Activated T-cell treated with anti-CD3 and anti-CD28 coated beads, Interleukin-2, amount 50 U/mL, for 1 hour (primary cell): Measurements from ENCODE around the gene PRIMPOL.
"Not testable (repeated sequence)": the region's sequence is repeated elsewhere in the genome, so short reads cannot be mapped to it uniquely, and the experiment has no call there.

Experiments used
- DNase-seq: peaks from one replicate; pipeline ENCODE4 v3.0.0-alpha.2; 2020

Gene PRIMPOL

DNA sequence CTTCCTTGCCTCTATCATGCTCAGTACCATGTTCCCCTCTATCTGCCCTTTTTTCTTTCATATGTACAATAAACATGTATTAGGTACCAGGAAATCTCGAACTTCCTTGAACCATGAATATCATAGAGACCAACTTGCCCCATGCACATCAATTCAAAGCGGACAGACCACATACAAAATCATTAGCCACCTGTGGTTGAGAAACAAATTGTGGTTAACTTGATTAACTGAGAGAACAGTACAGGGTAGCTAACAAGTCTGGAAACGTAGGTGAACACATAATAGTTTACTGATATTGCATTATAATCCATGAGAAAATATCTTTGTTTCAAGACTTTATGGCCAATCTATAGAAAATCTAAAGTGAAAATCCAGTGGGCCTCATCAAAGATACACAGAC, 8.5 kb upstream of the PRIMPOL start:
- DNase-seq: no peak

DNA sequence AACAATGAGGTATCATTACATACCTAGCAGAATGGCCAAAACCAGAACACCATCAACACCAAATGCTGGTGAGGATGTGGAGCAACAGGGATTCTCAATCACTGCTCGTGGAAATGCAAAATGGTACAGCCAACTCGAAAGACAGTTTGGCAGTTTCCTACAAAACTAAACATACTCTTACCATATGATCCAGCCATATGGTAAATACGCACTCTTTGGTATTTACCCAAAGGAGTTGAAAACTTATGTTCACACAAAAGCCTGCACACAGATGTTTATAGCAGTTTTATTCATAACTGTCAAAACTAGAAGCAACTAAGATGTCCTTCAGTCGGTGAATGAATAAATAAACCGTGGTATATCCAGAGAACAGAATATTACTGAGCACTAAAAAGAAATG, 8.1 kb upstream of the PRIMPOL start:
- DNase-seq: no peak

DNA sequence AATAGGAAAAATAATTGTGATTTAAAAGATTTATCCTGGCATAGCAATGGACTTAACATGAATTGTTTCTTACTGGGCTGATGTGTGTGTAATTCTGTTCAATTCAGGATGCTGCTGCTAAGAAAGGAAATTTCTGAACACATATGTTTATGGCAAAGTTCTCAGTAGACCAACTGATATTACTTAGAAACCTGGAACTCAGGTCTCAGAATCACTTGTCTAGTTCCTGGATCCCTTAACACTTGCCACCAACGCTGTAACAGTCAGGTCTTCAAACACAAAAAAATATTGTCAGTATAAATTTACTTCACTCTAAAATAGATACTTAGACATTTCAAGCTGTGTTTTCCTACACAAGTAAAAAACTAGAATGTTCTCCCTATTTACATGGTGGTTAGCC, 5.8 kb upstream of the PRIMPOL start:
- no peak for DNase-seq

DNA sequence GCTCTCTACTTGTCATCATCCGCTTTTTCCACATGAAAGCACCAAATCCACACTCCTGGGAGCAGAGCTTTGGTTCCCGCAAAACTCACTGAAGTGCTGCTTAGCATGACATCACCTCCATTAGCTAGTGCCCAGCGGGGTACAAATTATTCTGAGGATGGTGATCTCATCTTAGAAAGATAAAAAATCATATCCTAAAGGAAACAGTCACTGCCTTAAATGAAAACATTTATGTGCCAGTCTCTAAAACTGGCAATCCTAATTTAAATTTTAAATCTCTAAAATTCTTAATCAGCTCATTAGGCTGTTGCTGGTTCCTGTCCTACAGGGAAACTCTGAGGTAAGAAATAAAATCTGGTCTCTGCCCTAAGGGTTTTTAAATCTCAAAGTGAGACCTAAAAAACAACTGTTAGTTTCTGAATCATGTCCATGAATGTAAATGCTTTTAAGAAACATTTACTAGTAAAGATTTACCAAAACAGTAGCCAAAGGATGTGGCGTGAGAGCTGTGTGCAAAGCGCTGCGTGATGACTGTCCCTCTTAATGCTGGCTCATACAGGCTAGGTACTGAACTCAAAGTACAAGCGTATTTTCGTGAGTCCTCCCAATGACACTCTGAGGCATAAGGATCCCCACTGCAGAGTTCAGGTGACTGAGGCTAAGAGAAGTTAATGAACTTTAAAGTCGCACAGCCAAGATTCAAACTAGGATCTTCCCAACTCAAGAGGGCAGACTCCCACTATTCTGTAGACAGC, 4.8 kb upstream of the PRIMPOL start:
- DNase-seq: no peak

DNA sequence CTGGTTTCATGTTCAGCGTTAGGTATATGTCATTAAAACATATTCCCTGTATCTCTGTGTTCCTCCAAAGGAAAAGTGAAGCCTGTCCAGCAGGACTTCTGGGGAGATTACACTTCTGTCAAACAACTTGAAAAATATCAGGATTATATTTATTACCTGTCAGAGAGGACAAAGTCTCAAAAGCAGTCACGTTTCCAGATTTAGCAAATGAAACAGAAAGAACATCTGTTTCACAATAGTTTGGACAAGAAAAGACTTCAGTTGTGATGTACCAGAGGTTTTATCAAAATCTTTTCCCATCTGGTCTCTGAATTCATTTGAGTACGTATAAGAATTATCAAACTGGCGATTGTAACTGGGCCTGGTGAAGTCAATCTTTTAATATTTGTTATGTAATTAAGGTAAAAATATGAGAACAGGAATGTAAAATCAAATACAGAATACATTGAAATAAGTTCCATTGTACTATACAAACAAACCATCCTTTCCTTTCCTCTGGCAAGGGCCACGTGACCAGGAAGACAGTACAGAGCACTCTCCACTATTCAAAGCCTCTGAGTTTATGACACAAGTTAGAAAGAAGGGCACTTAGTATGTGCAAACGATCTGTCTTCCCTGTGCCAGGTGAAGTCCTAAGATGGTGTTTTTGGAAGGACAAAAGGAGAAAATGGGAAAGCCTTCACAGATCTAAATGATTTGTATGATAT, 3.5 kb upstream of the PRIMPOL start:
- no peak for DNase-seq

DNA sequence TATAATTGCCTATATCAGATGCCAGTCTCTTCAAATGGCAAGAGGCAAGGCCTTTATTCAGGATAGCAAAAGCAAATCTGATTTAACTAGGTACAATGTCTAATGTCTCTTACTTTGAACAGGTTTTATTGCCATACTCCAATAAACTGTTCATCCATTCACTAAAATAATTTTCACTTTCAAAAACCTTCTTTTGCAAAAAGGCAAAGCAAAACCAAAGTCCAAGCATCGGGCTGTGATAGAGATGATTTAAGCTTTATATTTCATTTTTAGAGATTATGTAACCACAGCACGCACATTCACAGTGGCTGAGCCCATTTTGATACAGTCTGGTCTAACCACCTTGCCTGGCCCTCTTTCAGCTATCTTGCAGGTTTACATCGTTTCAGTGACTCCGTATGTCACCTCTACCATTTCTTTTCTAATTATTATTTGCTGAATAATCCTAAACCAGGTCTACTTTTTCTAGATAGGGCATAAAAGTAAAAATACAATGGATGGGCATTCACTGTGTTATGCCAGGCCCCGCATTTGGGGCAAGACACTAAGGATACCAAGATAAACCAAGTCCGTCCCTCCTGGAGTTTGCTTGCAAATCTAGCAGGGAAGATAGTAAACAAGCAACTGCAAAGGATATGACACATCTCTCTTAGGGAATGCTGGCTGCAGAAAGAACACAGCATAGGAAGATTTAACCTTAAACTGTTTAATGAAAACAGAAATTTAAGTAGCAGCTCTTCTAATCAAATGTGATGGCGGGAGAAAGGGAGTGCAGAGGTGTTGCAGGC, 2.1 kb upstream of the PRIMPOL start:
- no peak for DNase-seq

DNA sequence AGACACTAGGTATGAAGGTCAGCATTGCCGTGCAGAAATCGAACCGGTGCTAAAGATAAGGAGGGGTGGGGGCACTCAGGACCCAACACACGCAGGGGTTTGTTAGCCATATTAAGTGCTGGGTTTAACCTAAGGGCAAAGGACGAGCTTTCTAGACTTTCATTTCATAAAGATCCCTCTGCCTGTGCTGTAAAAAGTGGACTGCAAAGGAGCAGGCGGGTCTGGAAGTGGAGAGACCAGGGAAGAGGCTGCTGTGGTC, 1.6 kb upstream of the PRIMPOL start:
- DNase-seq: no peak

DNA sequence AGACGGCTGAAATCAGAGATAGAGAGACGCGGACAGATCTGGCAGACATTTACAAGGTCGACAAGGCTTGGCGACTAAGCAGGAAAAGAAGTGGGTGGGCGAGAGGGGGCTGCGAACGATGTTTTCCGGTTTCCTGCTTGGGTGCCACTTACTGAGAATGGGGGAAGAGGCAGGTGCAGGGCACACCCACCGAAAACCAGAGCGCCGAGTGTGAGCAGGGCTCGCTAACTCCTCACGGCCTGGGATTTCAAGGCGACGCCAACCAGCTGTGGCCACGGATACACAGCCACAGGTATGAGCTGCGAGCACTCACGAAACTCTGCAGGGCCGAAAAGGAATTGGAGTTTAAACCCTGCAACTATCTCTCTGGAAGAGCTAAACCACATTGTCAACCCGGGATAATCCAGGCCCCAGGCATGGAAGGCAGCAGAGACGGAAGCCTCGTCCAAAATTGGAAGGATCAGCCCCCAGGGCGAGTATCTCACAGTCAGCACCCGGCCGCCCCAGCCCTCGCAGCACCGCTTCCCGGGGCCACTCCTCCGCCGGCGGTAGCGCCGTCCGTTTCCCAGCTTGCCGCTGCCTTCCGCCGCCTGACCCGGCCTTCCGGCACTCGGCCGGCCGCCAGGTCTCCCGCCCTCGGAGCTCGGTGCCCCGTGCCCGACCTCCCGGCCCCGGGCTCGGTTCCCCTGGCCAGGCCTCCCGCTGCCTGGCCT, 1.1 kb upstream of the PRIMPOL start:
- DNase-seq: peak; percentile 55

DNA sequence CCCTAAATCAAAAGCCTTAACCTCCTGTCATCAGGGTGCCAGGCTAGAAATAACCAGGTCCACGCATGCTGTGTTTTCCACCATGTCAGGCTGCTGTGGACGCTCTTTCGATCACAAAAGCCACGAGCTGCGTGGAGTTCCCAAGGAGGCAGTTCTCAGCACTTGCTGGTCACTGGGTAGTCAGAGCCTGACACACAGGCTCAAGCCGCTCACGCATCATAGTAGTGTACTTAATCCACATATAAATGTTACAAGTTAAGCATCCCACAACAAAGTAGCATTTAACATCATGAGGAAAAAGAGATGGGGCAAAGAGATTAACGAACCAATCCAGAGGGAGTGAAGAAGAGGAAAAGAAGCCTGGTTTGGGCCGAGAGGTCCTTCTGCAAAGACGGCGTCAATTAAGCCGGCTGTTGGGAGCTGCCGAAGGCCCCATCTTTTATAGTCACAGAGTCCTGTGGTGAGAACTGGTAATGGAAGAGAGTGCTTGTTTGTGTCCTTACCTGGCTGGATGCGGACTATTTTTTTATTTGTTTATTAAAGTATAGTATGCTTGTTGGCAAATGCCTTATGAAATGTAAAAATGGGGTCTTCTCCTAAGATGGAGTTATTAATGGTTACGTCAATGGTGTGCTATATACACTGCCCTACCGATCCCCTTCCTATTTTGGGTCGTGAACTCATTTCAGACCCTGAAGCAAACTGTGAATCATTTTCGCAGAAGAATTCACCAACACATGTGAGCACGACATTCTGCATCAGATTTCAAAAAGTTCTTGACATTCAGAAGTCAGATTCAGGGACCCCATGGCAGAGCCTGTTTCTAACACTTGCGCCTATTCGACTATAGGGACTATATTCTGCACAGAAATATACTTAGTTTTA, 675 bp downstream of the PRIMPOL start:
- no peak for DNase-seq

DNA sequence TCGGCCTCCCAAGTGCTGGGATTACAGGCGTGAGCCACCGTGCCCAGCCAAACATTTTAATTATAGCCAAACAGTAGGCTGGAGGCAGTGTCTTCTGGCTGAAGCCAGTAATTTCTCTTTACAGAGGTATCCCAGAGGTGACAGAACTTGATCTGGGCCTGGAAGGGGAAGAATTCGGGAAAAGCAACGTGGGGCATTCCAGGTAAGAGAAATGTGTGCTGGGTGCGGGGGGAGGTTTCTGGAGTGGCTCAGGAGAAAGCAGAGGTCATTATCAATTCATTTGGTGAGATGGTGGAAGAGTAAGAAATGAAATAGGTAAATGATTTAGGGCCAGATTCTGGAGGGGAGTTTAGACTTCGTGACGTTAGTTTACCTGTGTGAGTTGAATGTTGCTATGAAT, 2.4 kb downstream of the PRIMPOL start:
- DNase-seq: no peak

DNA sequence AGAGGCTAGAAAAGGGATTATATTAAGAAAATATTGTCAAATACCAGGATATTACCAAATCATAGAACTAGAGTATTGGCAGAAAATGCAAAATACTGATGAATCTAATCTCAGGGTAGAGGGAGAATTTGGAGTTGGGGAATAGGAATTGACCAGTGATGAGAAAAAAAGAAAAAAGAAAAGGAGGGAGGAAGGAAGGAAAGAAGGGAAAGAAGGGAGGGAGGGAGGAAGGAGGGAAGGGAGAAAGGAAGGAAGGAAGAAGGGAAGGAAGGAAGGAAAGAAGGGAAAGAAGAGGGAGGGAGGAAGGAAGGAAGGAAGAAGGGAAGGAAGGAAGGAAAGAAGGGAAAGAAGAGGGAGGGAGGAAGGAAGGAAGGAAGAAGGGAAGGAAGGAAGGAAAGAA, 3.1 kb downstream of the PRIMPOL start:
- DNase-seq: not testable (repeated sequence)

DNA sequence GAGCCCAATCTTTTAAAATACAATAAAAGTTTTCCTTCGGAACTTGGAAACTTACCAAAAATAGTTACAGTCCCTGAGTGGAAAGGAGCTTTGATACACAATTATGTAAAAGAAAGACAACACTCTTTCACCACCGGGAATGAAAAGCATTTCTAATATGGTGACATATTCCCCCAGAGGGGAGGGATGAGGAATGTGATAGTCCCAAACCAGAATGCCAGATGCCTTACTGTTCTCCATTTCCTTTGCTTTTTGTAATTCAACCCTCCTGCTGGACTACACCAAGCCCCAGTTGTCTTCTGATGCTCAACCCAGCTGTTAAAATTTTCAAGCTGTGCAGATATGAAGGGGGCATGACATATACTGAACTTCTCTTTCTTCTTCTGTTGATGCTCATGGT, 4.1 kb downstream of the PRIMPOL start:
- no peak for DNase-seq

DNA sequence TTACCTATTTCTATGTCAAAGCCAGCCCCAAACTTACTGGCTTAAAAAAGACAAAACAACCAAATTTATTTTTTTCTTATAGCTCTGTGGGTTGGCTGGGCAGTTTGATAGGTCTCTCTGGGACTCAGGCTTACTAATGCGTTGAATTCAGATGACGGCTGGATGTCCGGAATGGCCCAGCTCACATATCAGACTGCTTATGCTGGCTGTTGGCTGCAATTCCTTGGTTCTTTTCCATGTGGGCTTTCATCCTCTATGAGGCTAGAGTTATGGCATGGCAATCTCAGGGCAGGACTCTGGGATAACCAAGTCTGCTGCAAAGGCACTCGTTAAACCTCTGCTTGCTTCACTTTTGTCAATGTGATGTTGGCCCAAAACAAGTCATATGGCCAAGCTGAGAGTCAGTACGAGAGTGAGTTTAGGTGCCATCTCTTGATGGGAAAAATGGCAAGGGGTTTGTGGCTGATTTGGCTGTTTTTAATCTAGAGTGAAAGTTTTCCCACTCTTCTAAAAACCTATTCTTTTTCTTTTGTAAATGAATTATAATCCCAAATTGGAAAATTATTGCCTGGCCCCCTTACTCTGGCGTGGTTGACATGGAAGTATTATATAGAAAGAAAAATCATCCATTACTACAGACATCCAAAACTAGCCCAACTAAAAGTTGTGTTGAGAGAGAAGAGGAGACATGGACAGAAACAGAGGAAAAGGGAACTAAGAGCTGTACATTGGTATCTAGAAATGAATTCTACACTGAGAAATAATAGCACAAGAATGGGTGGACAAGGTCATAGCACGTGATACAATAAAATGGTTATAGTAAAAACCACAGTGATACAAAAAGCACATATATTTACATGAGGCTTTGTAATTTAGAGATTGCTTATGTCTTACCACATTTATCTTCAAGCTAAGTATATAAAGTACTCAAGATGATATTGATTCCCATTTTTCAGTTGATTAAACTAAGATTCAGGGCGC, 6.6 kb downstream of the PRIMPOL start:
- DNase-seq: no peak

DNA sequence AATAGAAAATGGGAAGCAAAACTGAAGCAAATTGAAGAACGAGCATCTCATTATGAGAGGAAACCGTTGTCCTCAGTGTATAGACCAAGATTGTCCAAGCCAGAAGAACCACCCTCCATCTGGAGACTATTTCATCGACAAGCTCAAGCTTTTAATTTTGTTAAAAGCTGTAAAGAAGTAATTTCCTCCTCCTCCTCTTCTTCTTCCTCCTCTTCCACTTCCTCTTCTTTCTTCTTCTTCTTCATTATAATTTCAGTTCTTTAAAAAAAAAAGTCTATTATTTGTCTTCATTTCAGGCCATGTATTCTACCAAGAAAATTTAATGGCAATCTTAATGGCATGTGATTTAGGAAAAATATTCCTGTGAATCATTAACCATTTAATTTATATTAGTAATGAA, 7.6 kb downstream of the PRIMPOL start:
- DNase-seq: no peak

DNA sequence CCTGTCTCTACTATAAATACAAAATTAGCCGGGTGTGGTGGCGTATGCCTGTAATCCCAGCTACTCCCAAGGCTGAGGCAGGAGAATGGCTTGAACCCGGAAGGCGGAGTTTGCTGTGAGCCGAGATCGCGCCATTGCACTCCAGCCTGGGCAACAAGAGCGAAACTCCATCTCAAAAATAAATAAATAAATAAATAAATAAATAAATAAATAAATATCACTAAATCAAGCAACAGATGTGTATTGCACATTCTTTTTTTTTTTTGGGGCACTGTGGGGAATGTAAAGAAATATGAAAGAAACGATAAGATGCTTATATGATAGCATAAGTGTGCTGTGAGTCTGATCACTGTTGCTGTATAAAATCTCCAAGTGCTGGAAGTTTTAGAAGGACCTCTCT, 8.3 kb downstream of the PRIMPOL start:
- DNase-seq: not testable (repeated sequence)

DNA sequence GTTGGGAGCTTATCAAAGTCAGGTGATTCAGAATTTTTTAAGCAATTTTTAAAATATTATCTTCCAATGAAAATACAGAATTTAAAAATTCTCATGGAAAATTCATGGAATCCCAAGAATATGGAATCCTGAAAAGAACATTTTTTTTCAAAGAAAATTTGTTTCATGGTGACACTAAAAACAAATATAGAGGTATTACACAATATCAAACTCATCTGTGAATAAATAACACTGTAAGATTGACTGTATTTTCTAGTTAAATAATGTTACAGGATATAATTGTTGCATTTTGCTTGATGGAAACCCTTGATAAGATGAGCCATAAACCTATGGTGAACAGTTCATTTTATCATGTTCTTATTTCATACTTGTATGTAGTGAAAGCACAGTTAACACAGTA, 11.4 kb downstream of the PRIMPOL start:
- DNase-seq: no peak

DNA sequence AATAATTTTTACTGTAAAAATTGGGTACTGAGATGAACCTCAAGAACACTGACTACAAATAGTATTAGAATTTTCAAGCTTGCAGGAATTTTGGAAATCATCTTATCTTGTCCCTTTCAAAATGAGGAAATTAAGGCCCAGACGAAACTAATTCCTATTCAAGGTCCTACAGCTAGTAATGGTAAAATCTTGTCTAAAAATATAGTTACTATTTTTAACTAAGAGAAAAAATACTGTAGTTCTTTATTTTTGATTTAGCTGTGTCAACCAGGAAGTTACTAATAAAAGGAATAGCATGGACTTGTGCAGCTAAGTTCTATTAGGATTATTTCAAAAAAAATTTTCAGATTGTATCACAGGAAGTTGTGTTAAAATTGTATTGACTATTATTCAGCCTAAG, 12.7 kb downstream of the PRIMPOL start:
- DNase-seq: no peak

DNA sequence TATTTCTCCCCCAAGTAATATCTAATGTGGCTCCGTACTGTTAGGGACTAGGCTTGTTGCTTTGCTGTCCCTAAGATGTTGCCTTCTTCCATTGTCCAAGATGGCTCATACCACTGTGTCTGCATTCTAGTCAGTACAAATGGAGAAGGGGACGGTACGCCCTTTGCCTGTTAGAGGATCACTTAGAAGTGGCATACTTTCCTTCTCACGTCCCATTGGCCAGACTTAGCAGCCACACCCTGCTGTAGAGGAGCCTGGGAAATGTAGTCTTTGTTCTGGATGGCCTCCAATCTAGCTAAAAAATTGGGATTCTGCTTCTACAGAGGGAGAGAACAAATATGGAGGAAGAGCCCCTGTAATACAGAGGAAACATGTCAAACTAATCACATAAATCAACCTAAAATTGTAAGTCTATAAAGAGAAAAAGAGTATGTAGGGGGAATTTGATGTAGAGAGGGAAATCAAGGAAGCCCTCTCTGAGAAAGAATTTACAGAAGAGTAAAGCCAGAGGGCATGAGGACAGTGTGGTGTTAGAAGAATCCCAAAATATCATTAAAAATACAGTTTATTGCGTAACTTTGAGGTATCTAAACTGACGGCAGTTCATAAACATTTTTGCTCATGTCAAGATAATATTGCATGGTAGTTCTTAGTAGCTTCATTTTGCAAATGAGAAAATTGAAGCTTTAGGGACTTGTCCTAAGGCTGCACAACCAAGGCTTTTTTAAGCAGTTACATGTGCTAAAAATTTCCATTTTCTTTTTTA, 15.1 kb downstream of the PRIMPOL start:
- no peak for DNase-seq

DNA sequence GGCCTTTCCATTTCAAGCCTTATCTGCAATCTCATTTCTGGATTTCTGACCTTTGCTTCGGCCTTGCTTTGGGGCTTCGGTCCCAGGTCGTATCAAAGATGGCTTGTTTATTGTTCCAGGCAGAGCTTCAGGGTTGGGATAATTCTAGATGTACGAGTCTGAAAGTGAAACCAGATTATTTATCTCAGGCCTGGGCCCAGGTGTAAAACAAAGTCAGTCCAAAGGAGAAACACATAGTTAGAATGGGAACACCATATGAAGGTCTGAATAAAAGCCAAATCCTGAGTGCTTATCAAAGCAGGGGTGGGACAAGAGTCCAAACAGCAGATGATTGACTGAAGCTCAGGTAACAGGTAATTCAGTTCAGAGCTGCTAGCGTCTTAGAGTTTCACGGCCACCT, 17.1 kb downstream of the PRIMPOL start:
- DNase-seq: no peak

DNA sequence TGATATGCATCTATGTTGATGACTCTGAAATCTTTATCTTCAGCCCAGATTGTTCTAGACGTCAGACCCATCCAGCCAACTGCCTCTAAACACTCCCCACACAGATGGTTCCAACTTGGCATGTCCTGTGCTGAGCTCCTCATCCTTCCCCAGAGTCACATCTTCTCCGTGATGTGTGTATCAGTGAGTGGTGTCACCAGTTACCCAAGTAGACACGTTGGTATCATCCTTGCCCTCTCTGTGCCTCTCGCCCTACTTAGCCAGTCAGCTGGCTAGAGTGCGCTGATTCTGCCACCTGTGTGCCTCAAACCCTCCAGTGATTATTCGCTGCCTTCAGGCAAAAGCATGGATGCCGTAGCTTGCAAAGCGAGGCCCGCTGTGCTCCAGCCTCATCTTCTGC, 18.6 kb downstream of the PRIMPOL start:
- no peak for DNase-seq
